ENCODE data around the gene UTP14C. TPM values are rescaled to one million over a fixed set of nuclear protein-coding genes. Genes with fewer than 3 reads are reported as not detected.

The UTP14C gene
- total RNA-seq, 1 experiment from 2014 or later, result 11.2 TPM

DNA sequence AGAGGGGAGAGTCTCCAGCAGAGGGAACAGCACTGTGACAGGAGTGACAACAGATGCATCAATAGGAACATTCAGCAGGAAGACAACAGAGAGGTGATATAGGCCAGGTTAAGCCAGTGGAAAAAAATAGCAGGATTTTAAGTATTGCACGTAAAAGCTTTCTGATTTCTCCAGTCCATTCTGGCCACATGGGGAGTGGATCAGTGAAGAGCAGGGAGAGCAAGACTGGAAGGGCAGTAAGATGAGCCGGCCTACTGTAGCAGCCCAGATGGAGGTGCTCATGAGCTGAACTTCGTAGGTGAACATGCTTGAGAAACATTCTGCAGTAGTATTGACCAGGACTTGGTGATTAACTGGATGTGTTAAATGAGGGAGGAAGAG, 1.7 kb downstream of the UTP14C start:
- TF ChIP-seq, protein P1, sequence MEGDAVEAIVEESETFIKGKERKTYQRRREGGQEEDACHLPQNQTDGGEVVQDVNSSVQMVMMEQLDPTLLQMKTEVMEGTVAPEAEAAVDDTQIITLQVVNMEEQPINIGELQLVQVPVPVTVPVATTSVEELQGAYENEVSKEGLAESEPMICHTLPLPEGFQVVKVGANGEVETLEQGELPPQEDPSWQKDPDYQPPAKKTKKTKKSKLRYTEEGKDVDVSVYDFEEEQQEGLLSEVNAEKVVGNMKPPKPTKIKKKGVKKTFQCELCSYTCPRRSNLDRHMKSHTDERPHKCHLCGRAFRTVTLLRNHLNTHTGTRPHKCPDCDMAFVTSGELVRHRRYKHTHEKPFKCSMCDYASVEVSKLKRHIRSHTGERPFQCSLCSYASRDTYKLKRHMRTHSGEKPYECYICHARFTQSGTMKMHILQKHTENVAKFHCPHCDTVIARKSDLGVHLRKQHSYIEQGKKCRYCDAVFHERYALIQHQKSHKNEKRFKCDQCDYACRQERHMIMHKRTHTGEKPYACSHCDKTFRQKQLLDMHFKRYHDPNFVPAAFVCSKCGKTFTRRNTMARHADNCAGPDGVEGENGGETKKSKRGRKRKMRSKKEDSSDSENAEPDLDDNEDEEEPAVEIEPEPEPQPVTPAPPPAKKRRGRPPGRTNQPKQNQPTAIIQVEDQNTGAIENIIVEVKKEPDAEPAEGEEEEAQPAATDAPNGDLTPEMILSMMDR (IDR thresholded peaks at IDR 0.05), result peak; percentile 13; the same call in 1 of the 2 replicates
- TF ChIP-seq, protein P2, sequence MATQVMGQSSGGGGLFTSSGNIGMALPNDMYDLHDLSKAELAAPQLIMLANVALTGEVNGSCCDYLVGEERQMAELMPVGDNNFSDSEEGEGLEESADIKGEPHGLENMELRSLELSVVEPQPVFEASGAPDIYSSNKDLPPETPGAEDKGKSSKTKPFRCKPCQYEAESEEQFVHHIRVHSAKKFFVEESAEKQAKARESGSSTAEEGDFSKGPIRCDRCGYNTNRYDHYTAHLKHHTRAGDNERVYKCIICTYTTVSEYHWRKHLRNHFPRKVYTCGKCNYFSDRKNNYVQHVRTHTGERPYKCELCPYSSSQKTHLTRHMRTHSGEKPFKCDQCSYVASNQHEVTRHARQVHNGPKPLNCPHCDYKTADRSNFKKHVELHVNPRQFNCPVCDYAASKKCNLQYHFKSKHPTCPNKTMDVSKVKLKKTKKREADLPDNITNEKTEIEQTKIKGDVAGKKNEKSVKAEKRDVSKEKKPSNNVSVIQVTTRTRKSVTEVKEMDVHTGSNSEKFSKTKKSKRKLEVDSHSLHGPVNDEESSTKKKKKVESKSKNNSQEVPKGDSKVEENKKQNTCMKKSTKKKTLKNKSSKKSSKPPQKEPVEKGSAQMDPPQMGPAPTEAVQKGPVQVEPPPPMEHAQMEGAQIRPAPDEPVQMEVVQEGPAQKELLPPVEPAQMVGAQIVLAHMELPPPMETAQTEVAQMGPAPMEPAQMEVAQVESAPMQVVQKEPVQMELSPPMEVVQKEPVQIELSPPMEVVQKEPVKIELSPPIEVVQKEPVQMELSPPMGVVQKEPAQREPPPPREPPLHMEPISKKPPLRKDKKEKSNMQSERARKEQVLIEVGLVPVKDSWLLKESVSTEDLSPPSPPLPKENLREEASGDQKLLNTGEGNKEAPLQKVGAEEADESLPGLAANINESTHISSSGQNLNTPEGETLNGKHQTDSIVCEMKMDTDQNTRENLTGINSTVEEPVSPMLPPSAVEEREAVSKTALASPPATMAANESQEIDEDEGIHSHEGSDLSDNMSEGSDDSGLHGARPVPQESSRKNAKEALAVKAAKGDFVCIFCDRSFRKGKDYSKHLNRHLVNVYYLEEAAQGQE (IDR thresholded peaks at IDR 0.05; ENCODE audit: insufficient read depth in 1 of 2, low read depth in 2 of 2, low read length in 1 of 2), result no peak
- Histone ChIP-seq H3K27ac (ENCODE audit: low read length) (no peak overlapping the region), H3K4me1 (ENCODE audit: control insufficient read depth, insufficient read depth, low read length) (no peaks in the 10 kb centered on the region), H3K9me3 (ENCODE audit: control insufficient read depth, insufficient read depth, low read depth, low read length) (no peaks in the 10 kb centered on the region), H3K27me3 (ENCODE audit: control insufficient read depth, insufficient read depth, low read length) (no peaks in the 10 kb centered on the region), H3K36me3 (ENCODE audit: control insufficient read depth, insufficient read depth, low read length) (peaks cover 3% of the 10 kb centered on the region), H3K4me3 (ENCODE audit: low read depth in 2 of 2, low read length in 2 of 2) (no peak overlapping the region)
- intact Hi-C loops (cut with micrococcal nuclease; ENCODE audit: unreplicated experiment), result no loop called here
- in situ Hi-C loops (cut with HindIII; ENCODE audit: low pct_unique_long_range_greater_than_20kb, low sequenced_read_pairs), result no loop called here
- no peak for ATAC-seq
- no TSS peak for BruUV-seq (replicated peaks)
- ChIA-PET CTCF (no interaction called here), POLR2A (no interaction called here)
- DNase-seq (ENCODE audit: low read depth, low spot score), result no peak

DNA sequence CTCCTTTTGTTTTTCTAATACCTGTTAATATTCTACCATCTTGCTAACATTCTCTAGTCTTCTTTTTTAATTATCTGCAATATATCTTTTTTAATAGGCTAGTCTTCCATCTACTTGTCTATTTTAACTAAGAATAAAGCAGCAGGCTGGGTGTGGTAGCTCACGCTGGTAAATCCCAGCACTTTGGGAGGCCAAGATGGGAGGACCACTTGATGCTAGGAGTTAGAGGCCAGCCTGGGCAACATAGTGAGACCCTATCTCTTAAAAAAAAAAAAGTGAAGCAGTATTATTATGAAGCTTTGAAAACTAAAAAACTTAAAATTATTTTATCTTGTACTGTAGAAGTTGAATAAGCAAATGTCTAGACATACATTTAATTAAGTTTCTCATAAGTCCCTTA, 3.3 kb downstream of the UTP14C start:
- intact Hi-C loops (cut with micrococcal nuclease; ENCODE audit: unreplicated experiment), result no loop called here
- DNase-seq (ENCODE audit: low read depth, low spot score) (no peak), ATAC-seq (no peak)
- CTCF ChIA-PET, result no interaction called here
- Histone ChIP-seq H3K9me3 (ENCODE audit: control insufficient read depth, insufficient read depth, low read depth, low read length) (no peaks in the 10 kb centered on the region), H3K36me3 (ENCODE audit: control insufficient read depth, insufficient read depth, low read length) (peaks cover 3% of the 10 kb centered on the region), H3K4me3 (ENCODE audit: low read depth in 2 of 2, low read length in 2 of 2) (no peak overlapping the region), H3K27me3 (ENCODE audit: control insufficient read depth, insufficient read depth, low read length) (no peaks in the 10 kb centered on the region), H3K4me1 (ENCODE audit: control insufficient read depth, insufficient read depth, low read length) (no peaks in the 10 kb centered on the region), H3K27ac (ENCODE audit: low read length) (no peak overlapping the region)
- in situ Hi-C loops (cut with HindIII; ENCODE audit: low pct_unique_long_range_greater_than_20kb, low sequenced_read_pairs), result no loop called here
- TF ChIP-seq TCF7L2 (IDR thresholded peaks at IDR 0.05; ENCODE audit: low read depth, low read length), result no peak
- TF ChIP-seq, protein P2 (IDR thresholded peaks at IDR 0.05; ENCODE audit: insufficient read depth in 1 of 2, low read depth in 2 of 2, low read length in 1 of 2), result no peak
- TF ChIP-seq SIN3A (IDR thresholded peaks at IDR 0.05; ENCODE audit: borderline replicate concordance, insufficient read depth, low read depth, low read length), result no peak
- no peak for TF ChIP-seq POLR2AphosphoS5 (IDR thresholded peaks at IDR 0.05; ENCODE audit: low read depth, low read length)
- TF ChIP-seq, protein P1 (IDR thresholded peaks at IDR 0.05), result no peak
- BruUV-seq (replicated peaks), result no TSS peak
- POLR2A ChIA-PET, result no interaction called here

Data from Panc1 (cell line).